Smooth muscle cell of the brain vasculature (primary cell): ENCODE data around the gene GMEB1.
"Not testable (repeated sequence)": the region's sequence is repeated elsewhere in the genome, so short reads cannot be mapped to it uniquely, and the experiment has no call there.

Experiments
- DNase-seq: peaks from one replicate; pipeline ENCODE4 v3.0.0-alpha.2; 2012; ENCODE audit warnings: low read depth, low spot score

Gene GMEB1

DNA sequence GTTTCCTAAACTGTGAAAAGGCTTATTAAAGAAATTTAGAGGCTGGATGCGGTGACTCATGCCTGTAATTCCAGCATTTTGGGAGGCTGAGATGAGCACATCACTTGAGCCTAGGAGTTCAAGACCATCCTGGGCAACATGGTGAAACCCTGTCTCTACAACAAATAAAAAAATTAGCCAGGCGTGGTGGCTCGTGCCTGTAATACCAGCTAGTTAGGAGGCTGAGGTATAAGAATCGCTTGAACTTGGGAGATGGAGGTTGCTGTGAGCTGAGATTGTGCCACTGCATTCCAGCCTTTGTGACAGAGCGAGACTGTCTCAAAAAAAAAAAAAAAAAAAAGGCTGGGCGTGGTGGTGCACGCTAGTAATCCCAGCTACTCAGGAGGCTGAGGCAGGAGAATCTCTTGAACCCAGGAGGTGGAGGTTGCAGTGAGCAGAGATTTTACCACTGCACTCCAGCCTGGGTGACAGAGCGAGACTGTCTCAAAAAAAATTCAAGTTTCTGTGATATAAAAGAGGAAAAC, 82.2 kb downstream of the GMEB1 start:
- not testable (repeated sequence) for DNase-seq

DNA sequence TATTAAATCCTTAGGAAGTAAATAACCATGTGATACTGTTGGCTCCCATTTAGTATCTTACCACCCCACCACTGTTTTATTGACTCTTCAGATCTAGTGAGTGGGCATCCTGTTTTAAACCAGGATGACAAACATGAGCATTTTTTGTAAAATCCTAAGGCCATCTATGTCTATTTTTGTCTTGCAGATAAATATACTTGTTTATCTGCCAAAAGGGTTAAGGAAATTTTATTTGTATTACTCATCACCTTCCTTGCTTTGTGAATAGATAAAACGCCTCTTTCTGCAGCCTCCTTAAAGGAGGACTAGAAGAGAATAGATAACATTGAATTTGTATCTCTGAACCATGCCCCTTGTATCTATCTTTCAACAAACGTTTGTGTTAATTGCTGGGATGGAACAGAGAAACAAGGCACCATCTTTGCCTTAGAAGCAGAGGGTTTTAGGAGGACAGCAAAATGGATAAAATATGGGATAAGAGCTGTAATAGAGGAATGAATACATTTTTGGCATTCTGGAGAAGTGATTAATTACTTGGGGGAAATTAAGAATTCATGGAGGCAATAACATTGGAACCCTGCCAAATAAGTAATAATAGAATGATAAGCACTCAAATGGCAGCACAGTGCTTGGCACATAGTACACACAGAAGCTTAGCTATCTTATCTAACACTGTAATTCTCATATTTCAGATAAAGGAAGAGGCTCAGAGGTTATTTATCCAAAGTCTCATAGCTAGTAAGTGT, 82.9 kb downstream of the GMEB1 start:
- DNase-seq, result no peak

DNA sequence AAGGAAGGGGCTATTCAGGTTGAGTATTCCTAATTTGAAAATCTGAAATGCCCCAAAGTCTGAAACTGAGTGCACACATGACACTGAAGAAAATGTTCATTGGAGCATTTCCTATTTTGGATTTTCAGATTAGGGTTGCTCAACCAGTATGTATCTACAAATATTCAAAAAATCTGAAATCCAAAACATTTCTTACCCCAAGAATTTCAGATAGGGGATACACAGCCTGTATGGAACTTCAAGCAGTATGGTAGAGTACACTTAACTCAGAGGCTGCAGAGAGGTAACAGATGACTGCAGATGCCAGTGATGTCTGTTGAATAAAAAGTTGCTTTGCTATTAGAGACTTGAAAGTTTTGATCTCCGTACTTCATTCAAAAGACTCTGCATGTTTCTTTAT, 87.1 kb downstream of the GMEB1 start:
- DNase-seq, result no peak

DNA sequence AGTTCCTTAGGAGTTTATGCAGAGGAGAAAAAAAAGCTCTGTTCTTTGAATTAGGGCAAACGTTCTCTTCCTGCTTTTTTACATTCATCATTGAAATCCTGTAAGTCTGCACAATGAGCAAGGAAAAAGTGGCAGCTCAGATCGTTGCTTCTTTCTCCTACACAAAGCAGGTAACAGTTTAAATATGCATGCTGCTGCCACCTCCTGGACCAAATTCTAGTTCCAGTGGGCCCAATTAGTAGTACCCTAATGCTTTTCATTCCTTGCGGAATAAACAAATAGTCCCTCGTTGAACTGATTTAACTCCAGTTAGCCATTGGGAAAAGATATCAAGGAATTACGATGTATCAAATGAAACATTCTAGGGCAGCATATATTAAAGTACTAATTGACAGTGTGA, 88.3 kb downstream of the GMEB1 start:
- DNase-seq, result no peak

DNA sequence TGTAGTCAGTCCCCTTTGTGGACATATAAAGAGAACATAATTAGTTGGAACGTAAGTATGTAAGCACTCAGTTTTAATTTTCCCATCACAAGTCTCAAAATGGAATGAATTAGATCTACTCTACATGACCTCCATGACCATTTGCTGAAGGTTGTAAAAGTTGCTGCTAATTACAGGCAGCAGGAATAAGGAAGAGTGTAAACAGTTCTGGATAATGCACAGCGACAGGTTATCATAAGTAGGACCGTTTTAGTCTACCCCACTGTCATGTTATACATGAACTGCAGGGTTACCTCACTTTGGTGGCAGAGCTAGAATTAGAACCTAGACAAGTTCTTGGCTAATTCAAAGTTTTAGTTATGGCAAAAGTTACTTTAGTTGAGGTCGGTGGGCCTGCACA, 89.8 kb downstream of the GMEB1 start:
- DNase-seq, result no peak

DNA sequence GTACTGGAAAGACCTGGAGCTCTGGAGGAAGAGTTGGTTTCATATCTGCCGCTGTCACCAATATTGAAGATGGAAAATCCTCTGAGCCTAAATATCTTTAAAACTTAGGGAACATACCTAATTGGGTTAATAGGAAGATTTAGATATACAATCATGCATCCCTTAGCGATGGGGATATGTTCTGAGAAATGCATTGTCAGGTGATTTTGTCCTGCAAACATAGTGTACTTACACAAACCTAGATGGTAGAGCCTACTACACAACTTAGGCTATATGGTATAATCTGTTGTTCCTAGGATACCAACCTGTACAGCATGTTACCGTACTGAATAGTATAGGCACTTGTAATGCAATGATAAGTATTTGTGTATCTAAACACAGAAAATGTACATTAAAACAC, 90.7 kb downstream of the GMEB1 start:
- DNase-seq, result no peak

DNA sequence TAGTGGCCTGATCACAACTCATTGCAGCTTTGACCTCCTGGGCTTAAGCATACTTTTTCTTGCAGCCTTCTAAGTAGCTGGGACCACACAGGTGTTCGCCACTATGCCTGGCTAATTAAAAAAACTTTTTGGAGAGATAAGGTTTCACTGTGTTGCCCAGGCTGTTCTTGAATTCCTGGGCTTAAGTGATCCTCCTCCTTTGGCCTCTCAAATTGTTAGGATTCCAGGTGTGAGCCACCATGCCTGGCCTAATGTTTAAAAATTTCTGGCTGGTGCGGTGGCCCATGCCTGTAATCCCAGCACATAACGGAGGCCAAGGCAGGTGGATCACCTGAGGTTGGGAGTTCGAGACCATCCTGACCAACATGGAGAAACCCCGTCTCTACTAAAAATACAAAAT, 92.6 kb downstream of the GMEB1 start:
- DNase-seq, result no peak

DNA sequence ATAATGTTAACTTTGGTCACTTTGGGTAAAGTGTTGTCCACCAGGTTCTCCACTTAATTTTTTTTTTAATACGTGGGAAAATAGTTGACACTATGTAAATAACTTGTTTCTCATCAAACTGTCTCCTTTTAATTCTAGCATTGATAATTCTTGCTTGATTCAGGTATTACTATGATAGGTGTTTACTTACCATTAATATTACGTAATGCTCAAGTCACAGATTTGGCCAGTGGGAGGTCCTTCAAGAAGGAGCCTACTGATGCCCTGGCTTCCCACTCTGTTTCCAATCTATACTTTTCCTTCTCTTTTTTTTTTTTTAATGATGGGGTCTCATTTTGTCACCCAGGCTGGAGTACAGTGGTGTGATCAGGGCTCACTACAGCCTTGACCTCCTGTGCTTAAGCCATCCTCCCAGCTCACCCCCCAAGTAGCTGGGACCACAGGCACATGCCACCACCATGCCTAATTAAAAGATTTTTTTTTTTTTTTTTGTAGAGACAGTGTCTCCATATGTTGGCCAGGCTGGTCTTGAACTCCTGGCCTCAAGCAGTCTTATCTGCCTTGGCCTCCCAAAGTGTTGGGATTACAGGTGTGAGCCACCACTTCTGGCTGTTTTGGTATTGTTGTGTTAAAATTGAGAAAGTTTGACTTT, 98.1 kb downstream of the GMEB1 start:
- no peak for DNase-seq
